ENCODE measurements around the gene UNCX.

GRCh38 chr7:1250901-1251300, 18.2 kb downstream of the UNCX start:
- TF ChIP-seq SP2 (IDR thresholded peaks at IDR 0.05; ENCODE audit: extremely low read depth, low read depth, low read length, poor library complexity, severe bottlenecking) = no peak
- no peak for TF ChIP-seq CREB3L1 (IDR thresholded peaks at IDR 0.05; ENCODE audit: borderline replicate concordance, low read depth)
- TF ChIP-seq, protein P1, sequence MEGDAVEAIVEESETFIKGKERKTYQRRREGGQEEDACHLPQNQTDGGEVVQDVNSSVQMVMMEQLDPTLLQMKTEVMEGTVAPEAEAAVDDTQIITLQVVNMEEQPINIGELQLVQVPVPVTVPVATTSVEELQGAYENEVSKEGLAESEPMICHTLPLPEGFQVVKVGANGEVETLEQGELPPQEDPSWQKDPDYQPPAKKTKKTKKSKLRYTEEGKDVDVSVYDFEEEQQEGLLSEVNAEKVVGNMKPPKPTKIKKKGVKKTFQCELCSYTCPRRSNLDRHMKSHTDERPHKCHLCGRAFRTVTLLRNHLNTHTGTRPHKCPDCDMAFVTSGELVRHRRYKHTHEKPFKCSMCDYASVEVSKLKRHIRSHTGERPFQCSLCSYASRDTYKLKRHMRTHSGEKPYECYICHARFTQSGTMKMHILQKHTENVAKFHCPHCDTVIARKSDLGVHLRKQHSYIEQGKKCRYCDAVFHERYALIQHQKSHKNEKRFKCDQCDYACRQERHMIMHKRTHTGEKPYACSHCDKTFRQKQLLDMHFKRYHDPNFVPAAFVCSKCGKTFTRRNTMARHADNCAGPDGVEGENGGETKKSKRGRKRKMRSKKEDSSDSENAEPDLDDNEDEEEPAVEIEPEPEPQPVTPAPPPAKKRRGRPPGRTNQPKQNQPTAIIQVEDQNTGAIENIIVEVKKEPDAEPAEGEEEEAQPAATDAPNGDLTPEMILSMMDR (IDR thresholded peaks at IDR 0.05 in 2 of 3, conservative IDR thresholded peaks at IDR 0.05 in 1 of 3; ENCODE audit: insufficient read depth in 2 of 3, low read depth in 1 of 3, low read length in 3 of 3) = no peak
- no peak for TF ChIP-seq ZNF561 (CRISPR knock-in tag; conservative IDR thresholded peaks at IDR 0.05)
- TF ChIP-seq CC2D1A (IDR thresholded peaks at IDR 0.05) = no peak
- TF ChIP-seq ZBTB33 (CRISPR knock-in tag; IDR thresholded peaks at IDR 0.05) = no peak
- TF ChIP-seq JUNB (CRISPR knock-in tag; conservative IDR thresholded peaks at IDR 0.05) = no peak
- TF ChIP-seq NR1H2 (CRISPR knock-in tag; IDR thresholded peaks at IDR 0.05) = no peak
- TF ChIP-seq NCOA2 (IDR thresholded peaks at IDR 0.05; ENCODE audit: partially characterized antibody in 2 of 2) = no peak
